ENCODE data around the gene IFNL1. TPM values are rescaled to one million over a fixed set of nuclear protein-coding genes. Genes with fewer than 3 reads are reported as not detected.
A peak's percentile ranks its signal among the peaks of the same experiment; 100 is the strongest.
"Not testable (repeated sequence)": the region's sequence is repeated elsewhere in the genome, so short reads cannot be mapped to it uniquely, and the experiment has no call there.

Gene IFNL1
- total RNA-seq, 2 experiments from 2014 or later: 0.26 to 0.70 TPM

GRCh38 chr19:39263912-39264305 lies 32.3 kb upstream of the IFNL1 start:
- Mint-ChIP-seq H3K27ac (no peak overlapping the region), H3K9me3 (ENCODE audit: low read depth) (no peaks in the 10 kb centered on the region), H3K4me3 (no peak overlapping the region), H3K27me3 (peaks cover 52% of the 10 kb centered on the region), H3K4me1 (peaks cover 1% of the 10 kb centered on the region), H3K36me3 (no peaks in the 10 kb centered on the region)
- CTCF ChIA-PET: no interaction called here
- ATAC-seq (no peak), DNase-seq (no peak)

GRCh38 chr19:39264306-39265290 lies 31.6 kb upstream of the IFNL1 start:
- no peak for DNase-seq
- no peak overlapping the region for H3K27ac Mint-ChIP-seq
- H3K36me3 Mint-ChIP-seq: no peaks in the 10 kb centered on the region
- peaks cover 1% of the 10 kb centered on the region for H3K4me1 Mint-ChIP-seq
- H3K4me3 Mint-ChIP-seq: no peak overlapping the region
- ATAC-seq: no peak
- no peaks in the 10 kb centered on the region for H3K9me3 Mint-ChIP-seq (ENCODE audit: low read depth)
- CTCF ChIA-PET: interaction anchor here (0.6 to 1.2 kb wide), 2 partner anchors 12 to 70 kb away, joined by 3 read pairs; no protein-coding TSS in a partner anchor
- H3K27me3 Mint-ChIP-seq: peaks cover 50% of the 10 kb centered on the region

- peaks cover 1% of the 10 kb centered on the region for H3K4me1 Mint-ChIP-seq
- CTCF ChIA-PET: interaction anchor here (1.2 kb wide), 1 partner anchor 13 kb away, joined by 3 read pairs; no protein-coding TSS in a partner anchor
- peaks cover 50% of the 10 kb centered on the region for H3K27me3 Mint-ChIP-seq
- H3K9me3 Mint-ChIP-seq (ENCODE audit: low read depth): no peaks in the 10 kb centered on the region
- H3K4me3 Mint-ChIP-seq: no peak overlapping the region
- no peaks in the 10 kb centered on the region for H3K36me3 Mint-ChIP-seq
- no peak for ATAC-seq
- no peak for DNase-seq
- no peak overlapping the region for H3K27ac Mint-ChIP-seq
Observed at GRCh38 chr19:39265321-39265916, 30.8 kb upstream of the IFNL1 start.

GRCh38 chr19:39268085-39268484 lies 28.1 kb upstream of the IFNL1 start, which contains the start of gene IFNL2:
TSS of gene IFNL2 (plus strand) at chr19:39268396. CDS start at chr19:39268569, 173 bp downstream.
- not testable (repeated sequence) for H3K9me3 Mint-ChIP-seq (ENCODE audit: low read depth); DNase-seq; H3K4me1 Mint-ChIP-seq; H3K4me3 Mint-ChIP-seq; H3K27ac Mint-ChIP-seq; H3K36me3 Mint-ChIP-seq
- CTCF ChIA-PET: interaction anchor here (1.0 kb wide), 1 partner anchor 177 kb away, joined by 5 read pairs; the partner anchor contains the start of gene SUPT5H
- peak; percentile 60 for ATAC-seq
- H3K27me3 Mint-ChIP-seq: peaks cover 39% of the 10 kb centered on the region

- H3K4me1 Mint-ChIP-seq; CTCF ChIA-PET; H3K27ac Mint-ChIP-seq; H3K9me3 Mint-ChIP-seq (ENCODE audit: low read depth); H3K36me3 Mint-ChIP-seq; ATAC-seq; H3K4me3 Mint-ChIP-seq; DNase-seq: not testable (repeated sequence)
- H3K27me3 Mint-ChIP-seq: peaks cover 33% of the 10 kb centered on the region
Observed at GRCh38 chr19:39268531-39269223, 27.5 kb upstream of the IFNL1 start.

GRCh38 chr19:39269369-39269768 lies 26.8 kb upstream of the IFNL1 start:
- CTCF ChIA-PET; H3K4me1 Mint-ChIP-seq; ATAC-seq; H3K9me3 Mint-ChIP-seq (ENCODE audit: low read depth); H3K36me3 Mint-ChIP-seq; H3K27ac Mint-ChIP-seq; DNase-seq; H3K4me3 Mint-ChIP-seq: not testable (repeated sequence)
- H3K27me3 Mint-ChIP-seq: peaks cover 27% of the 10 kb centered on the region

GRCh38 chr19:39270036-39270871 lies 26.0 kb upstream of the IFNL1 start:
- ATAC-seq (no peak), DNase-seq (no peak)
- Mint-ChIP-seq H3K27ac (no peak overlapping the region), H3K4me1 (no peaks in the 10 kb centered on the region), H3K4me3 (no peak overlapping the region), H3K9me3 (ENCODE audit: low read depth) (no peaks in the 10 kb centered on the region), H3K27me3 (peaks cover 20% of the 10 kb centered on the region), H3K36me3 (no peaks in the 10 kb centered on the region)
- CTCF ChIA-PET: no interaction called here

GRCh38 chr19:39273859-39274258 lies 22.3 kb upstream of the IFNL1 start:
- ATAC-seq; H3K36me3 Mint-ChIP-seq; CTCF ChIA-PET; H3K27ac Mint-ChIP-seq; H3K4me3 Mint-ChIP-seq; H3K4me1 Mint-ChIP-seq; DNase-seq; H3K9me3 Mint-ChIP-seq (ENCODE audit: low read depth): not testable (repeated sequence)
- H3K27me3 Mint-ChIP-seq: peaks cover 18% of the 10 kb centered on the region

- Mint-ChIP-seq H3K27me3 (peaks cover 14% of the 10 kb centered on the region), H3K36me3 (no peaks in the 10 kb centered on the region), H3K4me1 (peaks cover 2% of the 10 kb centered on the region), H3K4me3 (no peak overlapping the region), H3K27ac (no peak overlapping the region), H3K9me3 (ENCODE audit: low read depth) (no peaks in the 10 kb centered on the region)
- DNase-seq (no peak), ATAC-seq (no peak)
- CTCF ChIA-PET: no interaction called here
Observed at GRCh38 chr19:39275578-39275977, 20.6 kb upstream of the IFNL1 start.

GRCh38 chr19:39276740-39277139 lies 19.5 kb upstream of the IFNL1 start:
- CTCF ChIA-PET: no interaction called here
- Mint-ChIP-seq H3K27me3 (peaks cover 8% of the 10 kb centered on the region), H3K9me3 (ENCODE audit: low read depth) (no peaks in the 10 kb centered on the region), H3K27ac (no peak overlapping the region), H3K4me3 (no peak overlapping the region), H3K36me3 (no peaks in the 10 kb centered on the region), H3K4me1 (peaks cover 2% of the 10 kb centered on the region)
- ATAC-seq: no peak
- DNase-seq: no peak

- no peak overlapping the region for H3K27ac Mint-ChIP-seq
- H3K9me3 Mint-ChIP-seq (ENCODE audit: low read depth): no peaks in the 10 kb centered on the region
- DNase-seq: no peak
- no peak for ATAC-seq
- no peaks in the 10 kb centered on the region for H3K36me3 Mint-ChIP-seq
- H3K27me3 Mint-ChIP-seq: peaks cover 8% of the 10 kb centered on the region
- peaks cover 2% of the 10 kb centered on the region for H3K4me1 Mint-ChIP-seq
- no peak overlapping the region for H3K4me3 Mint-ChIP-seq
- CTCF ChIA-PET: no interaction called here
Observed at GRCh38 chr19:39277598-39277997, 18.6 kb upstream of the IFNL1 start.

- Mint-ChIP-seq H3K4me3 (no peak overlapping the region), H3K9me3 (ENCODE audit: low read depth) (no peaks in the 10 kb centered on the region), H3K4me1 (peaks cover 2% of the 10 kb centered on the region), H3K27ac (no peak overlapping the region), H3K27me3 (peaks cover 18% of the 10 kb centered on the region), H3K36me3 (peaks cover 2% of the 10 kb centered on the region)
- DNase-seq (no peak), ATAC-seq (no peak)
- CTCF ChIA-PET: no interaction called here
Observed at GRCh38 chr19:39282021-39282420, 14.2 kb upstream of the IFNL1 start.

GRCh38 chr19:39284032-39284431 lies 12.2 kb upstream of the IFNL1 start:
- Mint-ChIP-seq H3K27me3 (peaks cover 27% of the 10 kb centered on the region), H3K27ac (no peak overlapping the region), H3K4me1 (no peaks in the 10 kb centered on the region), H3K9me3 (ENCODE audit: low read depth) (no peaks in the 10 kb centered on the region), H3K4me3 (no peak overlapping the region), H3K36me3 (peaks cover 2% of the 10 kb centered on the region)
- CTCF ChIA-PET: no interaction called here
- DNase-seq (no peak), ATAC-seq (no peak)

Measured in activated CD8-positive, alpha-beta memory T cell treated with anti-CD3 and anti-CD28 coated beads, Interleukin-2, amount 10 ng/mL, durations not matched to agents 7 days and 5 days (primary cell).